HL-60 (cell line): ENCODE data around the gene EIF4A2.

Experiments
- DNase-seq, 2 experiments: peaks; one replicate each; pipeline ENCODE4 v3.0.0-alpha.2; 2010 to 2020; ENCODE audit warnings: low read depth in 1 of 2, low spot score in 1 of 2
- H3K27ac ChIP-seq: fragments of 250-450 bp; sonication (Bioruptor Pico); replicated peaks from 2 replicates; pipeline ENCODE4 v1.5.1; 2020; ENCODE audit warnings: mild to moderate bottlenecking, moderate library complexity
- H3K27me3 ChIP-seq: fragments of 250-450 bp; sonication (Bioruptor Pico); 2 replicates; pipeline ENCODE4 v1.5.1; 2021; ENCODE audit warnings: mild to moderate bottlenecking, moderate library complexity; ENCODE audit not compliant: insufficient read depth, poor library complexity, severe bottlenecking
- H3K4me3 ChIP-seq: replicated peaks from 2 replicates; pipeline ENCODE4 v1.5.1; 2011; ENCODE audit warnings: mild to moderate bottlenecking, control low read depth, low read length; ENCODE audit not compliant: insufficient read depth
- GABPA ChIP-seq: IDR thresholded peaks from 2 replicates; pipeline ENCODE4 v1.6.1; 2012; ENCODE audit warnings: low read depth
- POLR2AphosphoS5 ChIP-seq: IDR thresholded peaks from 2 replicates; pipeline ENCODE4 v1.6.1; 2012; ENCODE audit warnings: low read depth
- SPI1 ChIP-seq: IDR thresholded peaks from 2 replicates; pipeline ENCODE4 v1.6.1; 2012; ENCODE audit warnings: low read depth, mild to moderate bottlenecking, borderline replicate concordance
- TF ChIP-seq, protein P1 (sequence below): IDR thresholded peaks from 2 replicates; pipeline ENCODE4 v1.6.1; 2012; ENCODE audit warnings: low read depth; ENCODE audit not compliant: insufficient replicate concordance
- TF ChIP-seq, protein P2 (sequence below): IDR thresholded peaks from one replicate; pipeline ENCODE4 v1.5.1; 2011; ENCODE audit warnings: low read length, control low read depth, inconsistent platforms; ENCODE audit not compliant: insufficient read depth

The EIF4A2 gene

GRCh38 chr3:186743666-186744065, 39.7 kb upstream of the EIF4A2 start:
- TF ChIP-seq, protein P1, sequence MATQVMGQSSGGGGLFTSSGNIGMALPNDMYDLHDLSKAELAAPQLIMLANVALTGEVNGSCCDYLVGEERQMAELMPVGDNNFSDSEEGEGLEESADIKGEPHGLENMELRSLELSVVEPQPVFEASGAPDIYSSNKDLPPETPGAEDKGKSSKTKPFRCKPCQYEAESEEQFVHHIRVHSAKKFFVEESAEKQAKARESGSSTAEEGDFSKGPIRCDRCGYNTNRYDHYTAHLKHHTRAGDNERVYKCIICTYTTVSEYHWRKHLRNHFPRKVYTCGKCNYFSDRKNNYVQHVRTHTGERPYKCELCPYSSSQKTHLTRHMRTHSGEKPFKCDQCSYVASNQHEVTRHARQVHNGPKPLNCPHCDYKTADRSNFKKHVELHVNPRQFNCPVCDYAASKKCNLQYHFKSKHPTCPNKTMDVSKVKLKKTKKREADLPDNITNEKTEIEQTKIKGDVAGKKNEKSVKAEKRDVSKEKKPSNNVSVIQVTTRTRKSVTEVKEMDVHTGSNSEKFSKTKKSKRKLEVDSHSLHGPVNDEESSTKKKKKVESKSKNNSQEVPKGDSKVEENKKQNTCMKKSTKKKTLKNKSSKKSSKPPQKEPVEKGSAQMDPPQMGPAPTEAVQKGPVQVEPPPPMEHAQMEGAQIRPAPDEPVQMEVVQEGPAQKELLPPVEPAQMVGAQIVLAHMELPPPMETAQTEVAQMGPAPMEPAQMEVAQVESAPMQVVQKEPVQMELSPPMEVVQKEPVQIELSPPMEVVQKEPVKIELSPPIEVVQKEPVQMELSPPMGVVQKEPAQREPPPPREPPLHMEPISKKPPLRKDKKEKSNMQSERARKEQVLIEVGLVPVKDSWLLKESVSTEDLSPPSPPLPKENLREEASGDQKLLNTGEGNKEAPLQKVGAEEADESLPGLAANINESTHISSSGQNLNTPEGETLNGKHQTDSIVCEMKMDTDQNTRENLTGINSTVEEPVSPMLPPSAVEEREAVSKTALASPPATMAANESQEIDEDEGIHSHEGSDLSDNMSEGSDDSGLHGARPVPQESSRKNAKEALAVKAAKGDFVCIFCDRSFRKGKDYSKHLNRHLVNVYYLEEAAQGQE: no peak
- TF ChIP-seq GABPA: no peak
- no peaks in the 10 kb centered on the region for H3K27me3 ChIP-seq
- DNase-seq: no peak
- no peak overlapping the region for H3K27ac ChIP-seq
- no peak overlapping the region for H3K4me3 ChIP-seq

DNA sequence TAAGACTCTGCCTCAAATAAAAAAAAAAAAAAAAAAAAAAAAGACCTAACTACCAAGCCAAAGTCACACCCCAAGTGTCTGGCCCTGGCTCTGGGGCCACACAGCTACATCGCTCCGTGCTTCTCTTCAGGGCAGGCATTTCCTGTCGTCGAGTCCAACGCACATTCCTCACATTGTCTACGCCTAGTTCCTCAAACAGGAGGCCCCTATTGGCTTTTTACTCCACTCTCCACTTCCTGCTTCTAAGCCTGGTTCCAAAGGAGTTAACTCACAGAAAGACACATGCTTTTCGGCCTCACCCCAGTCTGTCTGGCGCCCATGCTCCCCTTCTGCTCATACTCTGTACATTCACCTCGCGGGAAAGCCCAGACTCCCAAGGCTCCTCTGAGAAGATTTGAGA, 37.4 kb upstream of the EIF4A2 start:
- peak overlapping the region; percentile 55 for H3K27ac ChIP-seq
- DNase-seq: peak; percentile 45 to 86
- TF ChIP-seq GABPA (peak; percentile 23; the same call in 1 of the 2 replicates), SPI1 (peak; percentile 88), POLR2AphosphoS5 (peak; percentile 59)
- TF ChIP-seq, protein P2, sequence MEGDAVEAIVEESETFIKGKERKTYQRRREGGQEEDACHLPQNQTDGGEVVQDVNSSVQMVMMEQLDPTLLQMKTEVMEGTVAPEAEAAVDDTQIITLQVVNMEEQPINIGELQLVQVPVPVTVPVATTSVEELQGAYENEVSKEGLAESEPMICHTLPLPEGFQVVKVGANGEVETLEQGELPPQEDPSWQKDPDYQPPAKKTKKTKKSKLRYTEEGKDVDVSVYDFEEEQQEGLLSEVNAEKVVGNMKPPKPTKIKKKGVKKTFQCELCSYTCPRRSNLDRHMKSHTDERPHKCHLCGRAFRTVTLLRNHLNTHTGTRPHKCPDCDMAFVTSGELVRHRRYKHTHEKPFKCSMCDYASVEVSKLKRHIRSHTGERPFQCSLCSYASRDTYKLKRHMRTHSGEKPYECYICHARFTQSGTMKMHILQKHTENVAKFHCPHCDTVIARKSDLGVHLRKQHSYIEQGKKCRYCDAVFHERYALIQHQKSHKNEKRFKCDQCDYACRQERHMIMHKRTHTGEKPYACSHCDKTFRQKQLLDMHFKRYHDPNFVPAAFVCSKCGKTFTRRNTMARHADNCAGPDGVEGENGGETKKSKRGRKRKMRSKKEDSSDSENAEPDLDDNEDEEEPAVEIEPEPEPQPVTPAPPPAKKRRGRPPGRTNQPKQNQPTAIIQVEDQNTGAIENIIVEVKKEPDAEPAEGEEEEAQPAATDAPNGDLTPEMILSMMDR: no peak
- TF ChIP-seq, protein P1: no peak
- no peak overlapping the region for H3K4me3 ChIP-seq
- H3K27me3 ChIP-seq: no peaks in the 10 kb centered on the region

DNA sequence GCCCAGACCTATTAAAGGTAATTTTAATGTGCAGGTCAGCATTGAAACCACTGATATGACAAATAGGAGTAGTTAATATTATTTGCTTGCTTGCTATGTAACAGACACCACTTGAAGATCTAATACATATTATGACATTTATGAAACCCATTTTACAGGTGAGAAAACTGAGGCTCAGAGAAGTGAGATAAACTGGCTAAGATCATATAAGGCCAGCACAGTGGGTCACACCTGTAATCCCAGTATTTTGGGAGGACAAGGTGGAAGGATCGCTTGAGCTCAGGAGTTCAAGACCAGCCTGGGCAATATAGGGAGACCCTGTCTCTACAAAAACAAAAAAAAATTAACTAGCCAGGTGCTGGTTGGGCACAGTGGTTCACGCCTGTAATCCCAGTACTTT, 33.1 kb upstream of the EIF4A2 start:
- H3K27me3 ChIP-seq: no peaks in the 10 kb centered on the region
- H3K27ac ChIP-seq: no peak overlapping the region
- DNase-seq: no peak
- TF ChIP-seq SPI1 (no peak), GABPA (no peak), POLR2AphosphoS5 (no peak)
- TF ChIP-seq, protein P1: no peak
- TF ChIP-seq, protein P2: no peak
- H3K4me3 ChIP-seq: no peak overlapping the region
